ENCODE results near the gene EOLA2. TPM values are rescaled to one million over a fixed set of nuclear protein-coding genes. Genes with fewer than 3 reads are reported as not detected.
"Not testable (repeated sequence)": the region's sequence is repeated elsewhere in the genome, so short reads cannot be mapped to it uniquely, and the experiment has no call there.

Gene EOLA2
- total and polyA plus RNA-seq, 7 donors = 13.1 to 33.7 (median 17.3) TPM

DNA sequence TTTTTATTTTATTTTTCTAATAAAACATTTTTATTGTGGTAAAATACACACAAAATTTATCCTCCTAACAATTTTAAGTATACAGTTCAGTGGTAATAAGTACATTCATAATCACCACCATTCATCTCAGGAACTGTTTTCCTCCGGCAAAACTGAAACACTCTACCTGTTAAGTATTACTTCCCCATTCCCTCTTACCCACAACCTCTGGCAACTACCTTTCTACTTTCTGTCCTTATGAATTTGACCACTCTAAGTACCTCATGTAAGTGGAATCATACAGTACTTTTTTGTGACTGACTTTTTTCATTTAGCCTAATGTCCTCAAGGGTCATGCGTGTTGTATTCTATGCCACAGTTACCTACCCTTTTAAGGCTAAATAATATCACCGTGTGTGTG lies 30.0 kb downstream of the EOLA2 start:
- TF ChIP-seq, protein P1, sequence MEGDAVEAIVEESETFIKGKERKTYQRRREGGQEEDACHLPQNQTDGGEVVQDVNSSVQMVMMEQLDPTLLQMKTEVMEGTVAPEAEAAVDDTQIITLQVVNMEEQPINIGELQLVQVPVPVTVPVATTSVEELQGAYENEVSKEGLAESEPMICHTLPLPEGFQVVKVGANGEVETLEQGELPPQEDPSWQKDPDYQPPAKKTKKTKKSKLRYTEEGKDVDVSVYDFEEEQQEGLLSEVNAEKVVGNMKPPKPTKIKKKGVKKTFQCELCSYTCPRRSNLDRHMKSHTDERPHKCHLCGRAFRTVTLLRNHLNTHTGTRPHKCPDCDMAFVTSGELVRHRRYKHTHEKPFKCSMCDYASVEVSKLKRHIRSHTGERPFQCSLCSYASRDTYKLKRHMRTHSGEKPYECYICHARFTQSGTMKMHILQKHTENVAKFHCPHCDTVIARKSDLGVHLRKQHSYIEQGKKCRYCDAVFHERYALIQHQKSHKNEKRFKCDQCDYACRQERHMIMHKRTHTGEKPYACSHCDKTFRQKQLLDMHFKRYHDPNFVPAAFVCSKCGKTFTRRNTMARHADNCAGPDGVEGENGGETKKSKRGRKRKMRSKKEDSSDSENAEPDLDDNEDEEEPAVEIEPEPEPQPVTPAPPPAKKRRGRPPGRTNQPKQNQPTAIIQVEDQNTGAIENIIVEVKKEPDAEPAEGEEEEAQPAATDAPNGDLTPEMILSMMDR (IDR thresholded peaks at IDR 0.05) = no peak
- intact Hi-C loops (cut with DNase I) = no loop called here
- WGBS, 3 donors = 90 to 96% (median 94%) methylated on average over 3 of the region's 3 CpGs

DNA sequence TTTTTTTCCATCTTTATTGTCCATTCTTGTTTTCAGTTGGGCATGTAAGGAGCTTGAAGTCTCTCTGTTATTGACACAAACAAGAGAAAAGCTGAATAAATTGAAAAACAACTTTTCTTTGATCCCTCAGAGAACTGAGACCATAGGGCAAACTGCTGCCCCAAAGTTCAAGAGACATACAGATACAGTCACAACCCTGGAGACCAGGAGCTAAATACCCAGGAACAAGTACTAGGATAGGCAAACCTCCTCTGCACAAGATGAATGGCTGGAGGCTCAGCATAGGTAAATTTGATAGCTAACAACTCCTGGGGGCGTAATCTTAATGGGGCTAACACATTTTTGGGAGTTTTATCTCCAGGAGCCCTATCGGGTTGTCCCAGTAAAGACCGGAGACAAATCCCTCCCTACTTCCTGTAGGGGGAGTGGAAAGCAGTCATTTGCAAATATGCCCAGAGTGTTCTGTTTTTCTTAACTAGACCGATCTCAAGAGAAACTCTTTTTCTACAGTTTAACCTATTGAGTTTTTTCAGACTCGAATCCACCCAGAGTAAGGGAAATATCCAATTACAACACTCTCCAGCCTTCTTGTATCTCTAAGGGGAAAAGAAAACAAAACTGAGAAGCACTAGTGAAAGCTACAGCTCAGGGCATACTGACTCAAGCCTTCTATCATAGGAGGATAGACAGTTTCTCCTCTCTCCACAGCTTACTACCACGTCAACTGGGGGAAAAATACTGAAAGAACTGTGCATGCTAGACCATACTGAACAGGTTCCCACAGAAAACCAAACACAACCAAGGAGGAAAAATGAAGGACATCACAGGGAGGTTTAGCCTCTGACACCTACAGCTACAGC lies 34.2 kb downstream of the EOLA2 start:
- TF ChIP-seq, protein P1 (IDR thresholded peaks at IDR 0.05) = no peak
- intact Hi-C loops (cut with DNase I) = no loop called here
- DNase-seq = no peak
- H3K27me3 ChIP-seq (ENCODE audit: insufficient read depth in 3 of 3, low read length in 2 of 3) = no peaks in the 10 kb centered on the region
- H3K9me3 ChIP-seq = no peaks in the 10 kb centered on the region
- H3K4me1 ChIP-seq = no peaks in the 10 kb centered on the region
- H3K36me3 ChIP-seq (ENCODE audit: insufficient read depth in 1 of 2, low read depth in 1 of 2) = no peaks in the 10 kb centered on the region
- 25 to 32% (median 28%) methylated on average over 6 of the region's 6 CpGs for WGBS, 3 donors
- no peak overlapping the region for H3K4me3 ChIP-seq
- no peak for ATAC-seq
- H3K27ac ChIP-seq = no peak overlapping the region

More for the DNA sequence above, 30.0 kb downstream of the EOLA2 start:
- no peaks in the 10 kb centered on the region for H3K4me1 ChIP-seq
- no peak overlapping the region for H3K4me3 ChIP-seq
- H3K27ac ChIP-seq = no peak overlapping the region
- ATAC-seq (no peak), DNase-seq (no peak)
- no peaks in the 10 kb centered on the region for H3K9me3 ChIP-seq
- no peaks in the 10 kb centered on the region for H3K27me3 ChIP-seq (ENCODE audit: insufficient read depth in 3 of 3, low read length in 2 of 3)
- no peaks in the 10 kb centered on the region for H3K36me3 ChIP-seq (ENCODE audit: insufficient read depth in 1 of 2, low read depth in 1 of 2)

GRCh38 chrX:149898554-149898953 lies 39.7 kb downstream of the EOLA2 start:
- no peak overlapping the region for H3K4me3 ChIP-seq
- TF ChIP-seq, protein P1 (IDR thresholded peaks at IDR 0.05) = no peak
- H3K36me3 ChIP-seq (ENCODE audit: insufficient read depth in 1 of 2, low read depth in 1 of 2) = no peaks in the 10 kb centered on the region
- ATAC-seq (no peak), DNase-seq (no peak)
- H3K27ac ChIP-seq = no peak overlapping the region
- H3K4me1 ChIP-seq = no peaks in the 10 kb centered on the region
- no peaks in the 10 kb centered on the region for H3K9me3 ChIP-seq
- WGBS, 3 donors = 53 to 83% (median 74%) methylated on average over 1 of the region's 1 CpG
- no peaks in the 10 kb centered on the region for H3K27me3 ChIP-seq (ENCODE audit: insufficient read depth in 3 of 3, low read length in 2 of 3)
- intact Hi-C loops (cut with DNase I) = no loop called here

GRCh38 chrX:149890828-149891227 lies 47.5 kb downstream of the EOLA2 start:
- 74 to 90% (median 80%) methylated on average over 1 to 2 of the region's 2 CpGs for WGBS, 3 donors
- H3K9me3 ChIP-seq; DNase-seq; H3K27me3 ChIP-seq (ENCODE audit: insufficient read depth in 3 of 3, low read length in 2 of 3); H3K4me1 ChIP-seq; ATAC-seq; H3K4me3 ChIP-seq; H3K27ac ChIP-seq; H3K36me3 ChIP-seq (ENCODE audit: insufficient read depth in 1 of 2, low read depth in 1 of 2); intact Hi-C loops (cut with DNase I): not testable (repeated sequence)

Other genes with a start within 250 kb of the EOLA2 start
- not detected for gene MAGEA11, start 226.4 kb downstream of the EOLA2 start, total RNA-seq
- not detected for gene MAGEA11, start 226.4 kb downstream of the EOLA2 start, polyA plus RNA-seq
- gene HSFX1, start 164.4 kb downstream of the EOLA2 start, total RNA-seq = 1 to 10 TPM in 2 of 4 donors, under 1 TPM in 2; 0.64 to 2.2 (median 0.91) TPM
- under 1 TPM; 0.31 to 0.69 (median 0.39) TPM for gene HSFX1, start 164.4 kb downstream of the EOLA2 start, polyA plus RNA-seq
- not detected for gene MAGEA9, start 156.6 kb downstream of the EOLA2 start, total RNA-seq
- not detected for gene MAGEA9, start 156.6 kb downstream of the EOLA2 start, polyA plus RNA-seq
- not detected for gene MAGEA8, start 57.3 kb downstream of the EOLA2 start, total RNA-seq
- gene MAGEA8, start 57.3 kb downstream of the EOLA2 start, polyA plus RNA-seq = not detected
- gene HSFX4, start 8.9 kb downstream of the EOLA2 start, total RNA-seq = not detected
- gene HSFX4, start 8.9 kb downstream of the EOLA2 start, polyA plus RNA-seq = under 1 TPM in 1 of 3 donors, not detected in 2; 0.08 TPM

Data from psoas muscle (tissue), 8 donors.